ENCODE data around the gene MARCOL. TPM values are rescaled to one million over a fixed set of nuclear protein-coding genes. Genes with fewer than 3 reads are reported as not detected.

The MARCOL gene
- total RNA-seq, 1 experiment from 2014 or later: not detected

GRCh38 chr5:148205865-148206264 is 32.5 kb upstream of the MARCOL start:
- in situ Hi-C loops (cut with HindIII; ENCODE audit: low pct_unique_long_range_greater_than_20kb, low sequenced_read_pairs): no loop called here
- intact Hi-C loops (cut with micrococcal nuclease; ENCODE audit: unreplicated experiment): no loop called here
- Histone ChIP-seq H3K4me3 (ENCODE audit: low read depth in 2 of 2, low read length in 2 of 2) (no peak overlapping the region), H3K36me3 (ENCODE audit: control insufficient read depth, insufficient read depth, low read length) (no peaks in the 10 kb centered on the region; the same call in 1 of the 2 replicates), H3K27me3 (ENCODE audit: control insufficient read depth, insufficient read depth, low read length) (no peaks in the 10 kb centered on the region), H3K9me3 (ENCODE audit: control insufficient read depth, insufficient read depth, low read depth, low read length) (no peaks in the 10 kb centered on the region), H3K4me1 (ENCODE audit: control insufficient read depth, insufficient read depth, low read length) (no peaks in the 10 kb centered on the region), H3K27ac (ENCODE audit: low read length) (no peak overlapping the region)
- no peak for DNase-seq (ENCODE audit: low read depth, low spot score)
- ATAC-seq: no peak
- no peak for TF ChIP-seq POLR2AphosphoS5 (IDR thresholded peaks at IDR 0.05; ENCODE audit: low read depth, low read length)
- no peak for TF ChIP-seq REST (IDR thresholded peaks at IDR 0.05; ENCODE audit: insufficient read depth in 1 of 2, low read depth in 2 of 2, low read length in 1 of 2)
- TF ChIP-seq TCF7L2 (IDR thresholded peaks at IDR 0.05; ENCODE audit: low read depth, low read length): no peak
- TF ChIP-seq CTCF (IDR thresholded peaks at IDR 0.05): no peak
- no peak for TF ChIP-seq SIN3A (IDR thresholded peaks at IDR 0.05; ENCODE audit: borderline replicate concordance, insufficient read depth, low read depth, low read length)
- no TSS peak for BruUV-seq (replicated peaks)
- POLR2A ChIA-PET: no interaction called here
- CTCF ChIA-PET: no interaction called here

- CTCF ChIA-PET: no interaction called here
- no peaks in the 10 kb centered on the region for H3K9me3 ChIP-seq (ENCODE audit: control insufficient read depth, insufficient read depth, low read depth, low read length)
- intact Hi-C loops (cut with micrococcal nuclease; ENCODE audit: unreplicated experiment): no loop called here
- H3K27ac ChIP-seq (ENCODE audit: low read length): no peak overlapping the region
- DNase-seq (ENCODE audit: low read depth, low spot score) (no peak), ATAC-seq (no peak)
- no peaks in the 10 kb centered on the region for H3K27me3 ChIP-seq (ENCODE audit: control insufficient read depth, insufficient read depth, low read length)
- no peaks in the 10 kb centered on the region for H3K4me1 ChIP-seq (ENCODE audit: control insufficient read depth, insufficient read depth, low read length)
- TF ChIP-seq SIN3A (IDR thresholded peaks at IDR 0.05; ENCODE audit: borderline replicate concordance, insufficient read depth, low read depth, low read length) (no peak), REST (IDR thresholded peaks at IDR 0.05; ENCODE audit: insufficient read depth in 1 of 2, low read depth in 2 of 2, low read length in 1 of 2) (no peak), CTCF (IDR thresholded peaks at IDR 0.05) (no peak), POLR2AphosphoS5 (IDR thresholded peaks at IDR 0.05; ENCODE audit: low read depth, low read length) (no peak), TCF7L2 (IDR thresholded peaks at IDR 0.05; ENCODE audit: low read depth, low read length) (no peak)
- POLR2A ChIA-PET: no interaction called here
- H3K4me3 ChIP-seq (ENCODE audit: low read depth in 2 of 2, low read length in 2 of 2): no peak overlapping the region
- BruUV-seq (replicated peaks): no TSS peak
- in situ Hi-C loops (cut with HindIII; ENCODE audit: low pct_unique_long_range_greater_than_20kb, low sequenced_read_pairs): no loop called here
- H3K36me3 ChIP-seq (ENCODE audit: control insufficient read depth, insufficient read depth, low read length): no peaks in the 10 kb centered on the region; the same call in 1 of the 2 replicates
Observed at GRCh38 chr5:148206620-148207019, 31.7 kb upstream of the MARCOL start.

Measured in Panc1 (cell line).